NCI-H2107 (cell line): ENCODE data around the gene SRL.
"Not testable (repeated sequence)": the region's sequence is repeated elsewhere in the genome, so short reads cannot be mapped to it uniquely, and the experiment has no call there.

Source experiments
- DNase-seq: peaks from one replicate; lab custom pipeline; 2025; lab: John Stamatoyannopoulos, UW

The SRL gene

DNA sequence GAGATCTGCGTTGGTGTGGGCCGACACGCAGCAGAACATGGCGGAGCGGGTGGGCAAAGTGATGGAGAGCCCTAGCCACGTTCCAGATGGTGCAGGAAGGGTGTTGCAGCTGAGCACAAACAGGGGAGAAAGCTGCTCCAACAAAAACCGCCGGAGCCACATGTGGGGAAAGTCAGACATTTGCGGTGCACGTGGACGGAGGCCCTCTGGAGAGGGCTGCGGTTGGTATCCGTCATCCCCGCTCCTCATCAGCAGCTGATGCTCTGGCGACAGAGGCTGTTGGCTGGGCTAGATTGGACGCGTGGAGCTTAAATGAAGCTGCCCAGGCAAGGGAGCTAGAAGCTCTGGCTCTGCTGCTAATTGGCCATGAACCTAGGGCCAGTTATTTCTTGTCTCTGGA is 82.2 kb downstream of the SRL start:
- DNase-seq: no peak

- DNase-seq: no peak
Measured at GRCh38 chr16:4158143-4159093, 83.5 kb downstream of the SRL start.

- DNase-seq: no peak
Measured at GRCh38 chr16:4157376-4157825, 84.5 kb downstream of the SRL start.

DNA sequence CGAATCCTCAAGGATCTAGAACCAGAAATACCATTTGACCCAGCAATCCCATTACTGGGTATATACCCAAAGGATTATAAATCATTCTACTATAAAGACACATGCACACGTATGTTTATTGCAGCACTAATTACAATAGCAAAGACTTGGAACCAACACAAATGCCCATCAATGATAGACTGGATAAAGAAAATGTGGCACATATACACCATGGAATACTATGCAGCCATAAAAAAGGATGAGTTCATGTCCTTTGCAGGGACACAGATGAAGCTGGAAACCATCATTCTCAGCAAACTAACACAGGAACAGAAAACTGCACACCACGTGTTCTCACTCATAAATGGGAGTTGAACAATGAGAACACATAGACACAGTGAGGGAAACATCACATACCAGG is 85.4 kb downstream of the SRL start:
- not testable (repeated sequence) for DNase-seq

- DNase-seq: not testable (repeated sequence)
Measured at GRCh38 chr16:4153364-4153763, 88.5 kb downstream of the SRL start.

DNA sequence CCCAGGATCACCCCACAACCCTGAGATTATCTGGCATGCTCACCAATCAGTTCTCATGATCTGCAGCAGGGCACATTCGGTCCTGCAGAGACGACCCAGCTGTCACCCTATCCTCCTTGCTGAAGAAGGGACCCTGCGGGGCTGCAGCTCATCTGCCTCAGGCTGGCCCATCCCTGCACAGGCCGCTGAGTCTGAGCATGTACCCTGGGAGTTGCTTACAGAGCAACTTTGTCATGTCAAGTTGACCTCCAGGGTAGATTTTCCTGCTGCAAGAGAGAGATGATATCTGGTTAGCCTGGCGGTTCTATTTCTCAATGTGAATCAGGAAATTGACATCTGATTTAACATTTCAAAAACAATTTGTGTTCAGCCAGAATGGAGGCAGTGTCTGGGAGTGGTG is 89.6 kb downstream of the SRL start:
- no peak for DNase-seq

DNA sequence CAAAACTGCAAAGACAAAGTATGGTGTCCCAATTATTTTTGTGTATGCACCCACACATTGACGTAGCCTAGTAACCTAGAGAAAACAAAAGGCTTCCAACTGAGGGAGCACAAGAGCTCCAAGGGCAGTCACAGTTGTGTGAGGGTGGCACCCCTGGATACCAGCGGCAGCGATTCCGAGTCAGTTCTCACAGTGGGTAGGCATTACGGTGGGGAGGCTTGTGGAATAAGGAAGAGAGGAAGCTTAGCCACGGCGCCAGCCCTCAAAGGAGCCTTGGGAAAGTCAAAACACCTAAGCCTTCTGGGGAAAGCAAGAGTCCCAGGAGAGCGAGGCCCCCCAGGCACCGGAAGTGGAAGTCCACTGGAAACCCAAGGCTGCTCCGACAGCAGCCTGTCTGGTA is 94.6 kb downstream of the SRL start:
- no peak for DNase-seq

GRCh38 chr16:4142268-4142667 is 99.6 kb downstream of the SRL start:
- DNase-seq: no peak

DNA sequence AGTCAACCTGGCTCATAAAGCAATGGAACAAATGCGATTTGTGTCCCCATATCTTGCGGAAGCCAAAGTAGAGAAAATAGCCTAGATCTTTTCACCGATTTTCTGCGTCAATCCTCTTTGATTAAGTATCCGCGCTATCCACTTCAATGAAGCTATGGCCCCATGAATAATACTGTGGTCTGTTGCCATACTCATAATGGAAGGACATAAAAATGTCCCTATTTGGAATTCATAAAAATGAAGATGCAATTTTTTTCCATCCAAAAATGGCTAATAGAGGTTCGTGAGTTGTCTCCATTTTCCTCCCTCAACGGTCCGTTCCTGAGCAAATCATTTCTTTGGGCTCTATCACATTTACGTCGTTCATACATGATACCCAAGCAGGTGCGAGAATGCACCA is 100.3 kb downstream of the SRL start:
- DNase-seq: no peak

GRCh38 chr16:4140652-4141051 is 101.2 kb downstream of the SRL start:
- no peak for DNase-seq

DNA sequence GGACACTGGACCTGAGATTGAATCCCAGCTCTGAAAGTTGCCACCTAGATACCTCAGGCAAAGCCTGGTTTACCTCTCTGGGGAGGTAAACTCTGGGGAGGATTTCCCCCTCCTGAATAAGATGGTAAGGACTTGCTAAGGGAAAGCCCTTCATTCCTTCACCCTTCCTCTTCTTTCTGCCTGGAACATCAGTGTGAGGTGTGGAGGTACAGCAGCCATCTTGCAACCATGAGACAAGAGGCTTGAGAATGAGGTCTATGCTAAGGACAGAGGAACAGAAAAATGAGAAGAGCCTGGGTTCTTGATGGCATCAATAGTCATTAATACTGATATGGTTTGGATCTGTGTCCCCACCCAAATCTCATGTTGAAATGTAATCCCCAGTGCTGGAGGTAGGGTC is 101.9 kb downstream of the SRL start:
- no peak for DNase-seq
